K562 (cell line): ENCODE measurements around the gene SHLD1. TPM values are rescaled to one million over a fixed set of nuclear protein-coding genes. Genes with fewer than 3 reads are reported as not detected.

Experiments used
- ATAC-seq: fragments of 200-7000 bp; cut with Tn5 transposase; 3 replicates; pipeline ENCODE4 v1.9.1; 2020; ENCODE audit warnings: moderate library complexity
- BruUV-seq: library from RNA; stranded (reverse); fragments of 400-500 nt; replicated peaks from 2 replicates; lab custom pipeline; 2021; lab: Mats Ljungman, UMichigan
- CTCF ChIA-PET: fragments of 300-600 bp; formaldehyde crosslinking; extraction: SDS; loops from one replicate; lab custom pipeline; 2021; ENCODE audit warnings: low intra/inter-chr PET ratio; lab: Yijun Ruan, JAX
- POLR2A ChIA-PET: fragments of 300-600, 350-650 bp; sonication (Branson Sonifier 250); formaldehyde crosslinking; extraction: SDS; loops from one replicate; lab custom pipeline; 2021; ENCODE audit warnings: antibody characterized with exemption, inconsistent platforms; lab: Yijun Ruan, JAX
- DNase-seq, 4 experiments: peaks; one replicate each; pipeline versions ENCODE4 v3.0.0 to v3.0.0-alpha.2; 2011 to 2018; ENCODE audit warnings: low spot score in 3 of 4, mixed read lengths in 3 of 4; ENCODE audit errors: extremely low read depth in 1 of 4
- FAIRE-seq: peaks from 2 replicates; lab custom pipeline; 2011; peaks lifted over from hg19 to GRCh38; lab: Jason Lieb, UNC
- H2AFZ ChIP-seq: 2 replicates; pipeline ENCODE4 v1.6.0; 2011; ENCODE audit warnings: low read depth, low read length, control low read depth, inconsistent platforms
- H3K27ac ChIP-seq: fragments of 200-600 bp; 3 replicates; pipeline ENCODE4 v1.8.0; 2011; ENCODE audit warnings: low read depth, mild to moderate bottlenecking, control low read depth, inconsistent platforms, low read length, moderate library complexity, mixed read lengths; ENCODE audit errors: extremely low read depth
- H3K27me3 ChIP-seq, 2 experiments: fragments of 300-600 bp in 1 of 2; 2 replicates in 1 of 2; 3 replicates in 1 of 2; pipeline versions ENCODE4 v1.6.0 to v1.8.0; 2011; ENCODE audit warnings: inconsistent platforms in 2 of 2, low read length in 2 of 2, mild to moderate bottlenecking in 1 of 2, mixed read lengths in 1 of 2, moderate library complexity in 1 of 2; ENCODE audit not compliant: control insufficient read depth in 2 of 2, insufficient read depth in 2 of 2
- H3K36me3 ChIP-seq: fragments of 300-600 bp; 3 replicates; pipeline ENCODE4 v1.8.0; 2011; ENCODE audit warnings: mild to moderate bottlenecking, low read length, inconsistent platforms; ENCODE audit not compliant: control insufficient read depth, insufficient read depth
- H3K4me1 ChIP-seq, 2 experiments: fragments of 200-600 bp in 1 of 2; replicated peaks in 1 of 2; 2 replicates in 1 of 2; 3 replicates in 1 of 2; pipeline versions ENCODE4 v1.5.1 to v1.8.0; 2011; ENCODE audit warnings: inconsistent platforms in 2 of 2, low read length in 2 of 2, mild to moderate bottlenecking in 1 of 2, mixed read lengths in 1 of 2, moderate library complexity in 1 of 2; ENCODE audit not compliant: control insufficient read depth in 2 of 2, insufficient read depth in 2 of 2
- H3K4me2 ChIP-seq: 2 replicates; pipeline ENCODE4 v1.6.1; 2011; ENCODE audit warnings: low read length, control low read depth, inconsistent platforms, mixed read lengths; ENCODE audit not compliant: insufficient read depth
- H3K4me3 ChIP-seq: fragments of 200-600 bp; sonication (generic), shearing (Covaris generic); 2 replicates; pipeline ENCODE4 v1.5.1; 2016; ENCODE audit warnings: control low read depth, inconsistent platforms
- H3K79me2 ChIP-seq: fragments of 200-600 bp; 3 replicates; pipeline ENCODE4 v1.8.0; 2011; ENCODE audit warnings: low read length, inconsistent platforms; ENCODE audit not compliant: control insufficient read depth, insufficient read depth
- H3K9ac ChIP-seq, 2 experiments: 2 replicates each; pipeline versions ENCODE4 v1.6.0 to v1.6.1; 2011; ENCODE audit warnings: low read depth in 2 of 2, low read length in 2 of 2, control low read depth in 1 of 2, inconsistent platforms in 1 of 2, mild to moderate bottlenecking in 1 of 2, mixed read lengths in 1 of 2; ENCODE audit not compliant: insufficient read depth in 1 of 2
- H3K9me1 ChIP-seq: one replicate; pipeline ENCODE4 v1.6.0; 2011; ENCODE audit warnings: inconsistent platforms, mild to moderate bottlenecking, low read length, moderate library complexity; ENCODE audit not compliant: control insufficient read depth, insufficient read depth
- H3K9me3 ChIP-seq: replicated peaks from 2 replicates; pipeline ENCODE4 v1.5.1; 2011; ENCODE audit warnings: low read depth, low read length, inconsistent platforms; ENCODE audit not compliant: control insufficient read depth, insufficient read depth
- H4K20me1 ChIP-seq: replicated peaks from 2 replicates; pipeline ENCODE4 v1.6.1; 2011; ENCODE audit warnings: low read length, inconsistent platforms, mixed read lengths; ENCODE audit not compliant: control insufficient read depth, insufficient read depth
- AFF4 ChIP-seq: sonication (generic); formaldehyde crosslinking; IDR thresholded peaks from 2 replicates; pipeline ENCODE4 v1.8.0; 2023; ENCODE audit warnings: mild to moderate bottlenecking, missing genetic modification reagents
- CHD4 ChIP-seq: fragments of 200-600 bp; sonication (generic); IDR thresholded peaks from 3 replicates; pipeline ENCODE4 v1.6.1; 2012; ENCODE audit warnings: low read depth, mild to moderate bottlenecking, mixed read lengths, low read length, inconsistent platforms; ENCODE audit not compliant: insufficient read depth, insufficient replicate concordance, poor library complexity, severe bottlenecking
- SMARCC2 ChIP-seq: fragments of 450-650 bp; IDR thresholded peaks from 2 replicates; pipeline ENCODE4 v1.6.1; 2017; ENCODE audit warnings: antibody characterized with exemption, moderate library complexity, mild to moderate bottlenecking, low read depth
- ZC3H11A ChIP-seq: IDR thresholded peaks from 2 replicates; pipeline ENCODE4 v1.6.1; 2012; ENCODE audit warnings: low read depth, low read length, improper control_type of control experiment
- WGBS: fragments of 100-300 bp; shearing (Covaris generic); methylation state at CpG from one replicate; pipeline ENCODE4 v1.1.6; 2016; ENCODE audit warnings: low coverage, mixed read lengths; ENCODE audit not compliant: insufficient coverage; ENCODE audit errors: missing lambda C conversion rate; 5-methylcytosine and 5-hydroxymethylcytosine counted together
- in situ Hi-C: fragments of 300-500 bp; cut with MboI; formaldehyde crosslinking; loops from 4 replicates; pipeline ENCODE4 v1.15.0; 2018; ENCODE audit warnings: inconsistent platforms, mixed read lengths
- intact Hi-C: fragments of 100-400 bp; cut with micrococcal nuclease; formaldehyde crosslinking; loops from 2 replicates; pipeline ENCODE4 v1.14.2; 2022
- polyA plus RNA-seq, 8 experiments: library from polyadenylated mRNA; depleted of rRNA in 4 of 8; stranded (reverse) in 5 of 8; unstranded in 3 of 8; fragments of >200 nt; fragmentation: Nextera tagmentation in 2 of 8; fragmentation: Illumina TruSeq in 1 of 8; extraction: Ambion mirVana in 2 of 8; extraction: Trizol in 1 of 8; gene quantifications; 2 replicates each; pipeline versions ENCODE4 v1.2.1 to v1.2.3, GENCODE V29; 2011 to 2014; ENCODE audit warnings: inconsistent platforms in 1 of 8, missing spikeins in 1 of 8
- total RNA-seq, 7 experiments: library from RNA; depleted of rRNA in 6 of 7; stranded (reverse); fragments of >200 nt in 6 of 7; fragmentation: Illumina TruSeq in 2 of 7; extraction: Trizol in 2 of 7; gene quantifications; 2 replicates each; pipeline versions ENCODE4 v1.2.1 to v1.2.3, GENCODE V29; 2011 to 2021; ENCODE audit warnings: low replicate concordance in 1 of 7

Gene SHLD1
- total and polyA plus RNA-seq, 9 of the 15 experiments (the other 6 are each of a cell fraction or from before 2014, with no cell fraction given), result 3.7 to 21.6 (median 8.2) TPM

- DNase-seq, result no peak
- POLR2A ChIA-PET, result no interaction called here
- Histone ChIP-seq H3K4me1 (no peaks in the 10 kb centered on the region), H3K27ac (no peak overlapping the region)
- ATAC-seq, result no peak
- TF ChIP-seq SMARCC2 (no peak), AFF4 (CRISPR knock-in tag) (no peak), ZC3H11A (no peak), CHD4 (no peak)
- TF ChIP-seq, all 486 proteins: peak for 0
- no TSS peak for BruUV-seq
- H3K9me1 ChIP-seq, result no peaks in the 10 kb centered on the region
- H3K79me2 ChIP-seq, result no peaks in the 10 kb centered on the region
- H3K9ac ChIP-seq, result no peak overlapping the region
- no peaks in the 10 kb centered on the region for H3K9me3 ChIP-seq
- no peak overlapping the region for H3K4me2 ChIP-seq
- no peaks in the 10 kb centered on the region for H3K27me3 ChIP-seq
- no peaks in the 10 kb centered on the region for H4K20me1 ChIP-seq
- intact Hi-C loops, result no loop called here
- CTCF ChIA-PET, result no interaction called here
- no peak overlapping the region for H2AFZ ChIP-seq
- H3K36me3 ChIP-seq, result no peaks in the 10 kb centered on the region
- in situ Hi-C loops, result no loop called here
- 46% methylated on average over 2 of the region's 3 CpGs for WGBS
- no peak for FAIRE-seq
- no peak overlapping the region for H3K4me3 ChIP-seq
Measured at GRCh38 chr20:5807431-5807830, 57.2 kb downstream of the SHLD1 start.
